SK-N-MC (cell line): ENCODE data around the gene SBNO2.

Experiments
- EZH2 ChIP-seq: fragments of 200-600 bp; sonication (generic); IDR thresholded peaks from one replicate; pipeline ENCODE4 v1.6.1; 2017; ENCODE audit warnings: antibody characterized with exemption
- FOXP2 ChIP-seq: optimal IDR thresholded peaks from 2 replicates; pipeline ENCODE3; 2011; ENCODE audit warnings: mild to moderate bottlenecking, moderate library complexity; ENCODE audit not compliant: insufficient read depth; ENCODE audit errors: extremely low read length, control extremely low read depth
- POLR2AphosphoS5 ChIP-seq: IDR thresholded peaks from 2 replicates; pipeline ENCODE4 v1.6.1; 2012; ENCODE audit warnings: mild to moderate bottlenecking, low read depth, low read length, borderline replicate concordance

GRCh38 chr19:1154731-1155351, 19.2 kb downstream of the SBNO2 start:
- TF ChIP-seq POLR2AphosphoS5 (no peak), EZH2 (no peak), FOXP2 (no peak)
